ENCODE results near the gene FHAD1.

Gene FHAD1

GRCh38 chr1:15390667-15391066, 143.6 kb downstream of the FHAD1 start:
- no peak for DNase-seq

GRCh38 chr1:15391366-15391765, 144.3 kb downstream of the FHAD1 start:
- DNase-seq: no peak

- no peak for DNase-seq
Measured at GRCh38 chr1:15393475-15394257, 146.6 kb downstream of the FHAD1 start.

GRCh38 chr1:15394258-15394690, 147.3 kb downstream of the FHAD1 start:
- DNase-seq: no peak

- DNase-seq: no peak
Measured at GRCh38 chr1:15397236-15397635, 150.2 kb downstream of the FHAD1 start.

- no peak for DNase-seq
Measured at GRCh38 chr1:15399710-15400109, 152.7 kb downstream of the FHAD1 start.

GRCh38 chr1:15400627-15401026, 153.6 kb downstream of the FHAD1 start:
- no peak for DNase-seq

GRCh38 chr1:15401391-15402055, 154.5 kb downstream of the FHAD1 start:
- DNase-seq: no peak

GRCh38 chr1:15402809-15403450, 155.9 kb downstream of the FHAD1 start:
- no peak for DNase-seq

- no peak for DNase-seq
Measured at GRCh38 chr1:15403962-15404580, 157.0 kb downstream of the FHAD1 start.

GRCh38 chr1:15405106-15405850, 158.3 kb downstream of the FHAD1 start:
- DNase-seq: no peak

GRCh38 chr1:15406614-15407559, 159.9 kb downstream of the FHAD1 start:
- no peak for DNase-seq

- DNase-seq: no peak
Measured at GRCh38 chr1:15407580-15407979, 160.6 kb downstream of the FHAD1 start.

GRCh38 chr1:15408890-15409387, 161.9 kb downstream of the FHAD1 start:
- DNase-seq: no peak

GRCh38 chr1:15409388-15410222, 162.6 kb downstream of the FHAD1 start, which contains the start of gene EFHD2:
TSS of gene EFHD2 (plus strand) at chr1:15409888. CDS start at chr1:15409972, 84 bp downstream.
- DNase-seq: peak in 45 of 56 donors; percentile 7 to 82 (median 36)

GRCh38 chr1:15410223-15410883, 163.3 kb downstream of the FHAD1 start:
- no peak for DNase-seq

GRCh38 chr1:15410884-15411245, 163.8 kb downstream of the FHAD1 start:
- no peak for DNase-seq

GRCh38 chr1:15411593-15412137, 164.6 kb downstream of the FHAD1 start:
- DNase-seq: peak in 18 of 56 donors; percentile 4 to 50 (median 14)

All from nucleus accumbens (tissue), 56 donors.